Activated B cell treated with CpG ODN at 0.5 μM for 24 hours (primary cell): ENCODE measurements around the gene STEAP2. TPM values are rescaled to one million over a fixed set of nuclear protein-coding genes. Genes with fewer than 3 reads are reported as not detected.

Experiments used
- ATAC-seq: fragments of 200-7000 bp; cut with Tn5 transposase; one replicate; pipeline ENCODE4 v1.10.0; 2021; ENCODE audit warnings: low read depth, mild to moderate bottlenecking, moderate library complexity
- CTCF ChIA-PET: fragments of 350-600 bp; sonication (Branson Sonifier 250); formaldehyde crosslinking; loops from one replicate; lab custom pipeline; 2021; ENCODE audit warnings: antibody characterized with exemption; lab: Charles Lee
- POLR2A ChIA-PET: fragments of 350-600 bp; sonication (Branson Sonifier 250); formaldehyde crosslinking; loops from one replicate; lab custom pipeline; 2021; ENCODE audit warnings: antibody characterized with exemption; lab: Charles Lee
- DNase-seq: peaks from one replicate; pipeline ENCODE4 v3.0.0; 2022
- H3K27ac Mint-ChIP-seq: one replicate; pipeline ENCODE4 v1.8.0; 2020; ENCODE audit warnings: mixed read lengths
- H3K27me3 Mint-ChIP-seq: one replicate; pipeline ENCODE4 v1.8.0; 2021; ENCODE audit warnings: mixed read lengths
- H3K36me3 Mint-ChIP-seq: one replicate; pipeline ENCODE4 v1.8.0; 2021; ENCODE audit warnings: low read depth, mixed read lengths
- H3K4me1 Mint-ChIP-seq: one replicate; pipeline ENCODE4 v1.8.0; 2021; ENCODE audit warnings: mixed read lengths
- H3K4me3 Mint-ChIP-seq: one replicate; pipeline ENCODE4 v1.8.0; 2020; ENCODE audit warnings: mild to moderate bottlenecking, mixed read lengths
- H3K9me3 Mint-ChIP-seq: one replicate; pipeline ENCODE4 v1.8.0; 2020; ENCODE audit warnings: mixed read lengths
- CTCF ChIP-seq: fragments of 200-600 bp; IDR thresholded peaks from one replicate; pipeline ENCODE4 v1.8.0; 2022; ENCODE audit warnings: antibody characterized with exemption, mild to moderate bottlenecking
- intact Hi-C: fragments of 100-400 bp; cut with micrococcal nuclease; formaldehyde crosslinking; loops from one replicate; pipeline ENCODE4 v1.15.1; 2024
- total RNA-seq: library from RNA; stranded (reverse); gene quantifications from 2 replicates; pipeline ENCODE4 v1.2.3, GENCODE V29; 2022

STEAP2 gene
- total RNA-seq, 1 donor from 2014 or later: not detected

- peaks cover 37% of the 10 kb centered on the region for H3K27me3 Mint-ChIP-seq
- H3K4me3 Mint-ChIP-seq: peak overlapping the region; percentile 87
- peaks cover 29% of the 10 kb centered on the region for H3K4me1 Mint-ChIP-seq
- CTCF ChIA-PET: no interaction called here
- no peak for DNase-seq
- POLR2A ChIA-PET: no interaction called here
- no peaks in the 10 kb centered on the region for H3K9me3 Mint-ChIP-seq
- intact Hi-C loops: loop anchor here (2.0 to 10.0 kb wide), 3 partner anchors 66 to 1020 kb away; partner anchors contain the start of genes CDK14 and FZD1
- H3K36me3 Mint-ChIP-seq: peaks cover 2% of the 10 kb centered on the region
- TF ChIP-seq CTCF: no peak
- H3K27ac Mint-ChIP-seq: no peak overlapping the region
- no peak for ATAC-seq
Measured at GRCh38 chr7:90244565-90244908, 33.0 kb downstream of the STEAP2 start.

- intact Hi-C loops: loop anchor here (1.0 to 10.0 kb wide), 6 partner anchors 66 to 1020 kb away; partner anchors contain the start of genes CDK14, CLDN12, FZD1 and GTPBP10
- TF ChIP-seq CTCF: no peak
- no peaks in the 10 kb centered on the region for H3K9me3 Mint-ChIP-seq
- H3K4me3 Mint-ChIP-seq: peak within 1 kb of the TSS; percentile 87
- ATAC-seq (peak; percentile 89), DNase-seq (peak; percentile 82)
- H3K27ac Mint-ChIP-seq: peak within 1 kb of the TSS; percentile 3
- ChIA-PET POLR2A (no interaction called here), CTCF (interaction anchor here (1.0 kb wide), 1 partner anchor 18 kb away, joined by 3 read pairs; no protein-coding TSS in a partner anchor)
- peaks cover 2% of the 10 kb centered on the region for H3K36me3 Mint-ChIP-seq
- H3K27me3 Mint-ChIP-seq: peaks cover 37% of the 10 kb centered on the region
- H3K4me1 Mint-ChIP-seq: peaks cover 29% of the 10 kb centered on the region
Measured at GRCh38 chr7:90244909-90245851, 33.6 kb downstream of the STEAP2 start, which contains the start of gene CFAP69. TSS of gene CFAP69 (plus strand) at chr7:90245174. CDS start at chr7:90245425, 251 bp downstream.

GRCh38 chr7:90246171-90246570 is 34.6 kb downstream of the STEAP2 start:
- peak overlapping the region; percentile 87 for H3K4me3 Mint-ChIP-seq
- ATAC-seq (no peak), DNase-seq (no peak)
- peaks cover 43% of the 10 kb centered on the region for H3K27me3 Mint-ChIP-seq
- no peak overlapping the region for H3K27ac Mint-ChIP-seq
- H3K36me3 Mint-ChIP-seq: peaks cover 2% of the 10 kb centered on the region
- CTCF ChIA-PET: interaction anchor here (1.0 kb wide), 1 partner anchor 17 kb away, joined by 3 read pairs; no protein-coding TSS in a partner anchor
- no peak for TF ChIP-seq CTCF
- no peaks in the 10 kb centered on the region for H3K9me3 Mint-ChIP-seq
- intact Hi-C loops: loop anchor here (5.0 to 10.0 kb wide), 3 partner anchors 94 to 1019 kb away; partner anchors contain the start of genes CDK14, FZD1 and STEAP1
- H3K4me1 Mint-ChIP-seq: peaks cover 29% of the 10 kb centered on the region
- POLR2A ChIA-PET: no interaction called here

- POLR2A ChIA-PET: no interaction called here
- H3K36me3 Mint-ChIP-seq: peaks cover 2% of the 10 kb centered on the region
- no peak overlapping the region for H3K27ac Mint-ChIP-seq
- DNase-seq: no peak
- CTCF ChIA-PET: no interaction called here
- no peak for TF ChIP-seq CTCF
- H3K9me3 Mint-ChIP-seq: no peaks in the 10 kb centered on the region
- intact Hi-C loops: loop anchor here (5.0 to 10.0 kb wide), 3 partner anchors 96 to 1016 kb away; partner anchors contain the start of genes CDK14, FZD1 and STEAP1
- H3K4me1 Mint-ChIP-seq: peaks cover 23% of the 10 kb centered on the region
- no peak overlapping the region for H3K4me3 Mint-ChIP-seq
- peaks cover 35% of the 10 kb centered on the region for H3K27me3 Mint-ChIP-seq
- no peak for ATAC-seq
Measured at GRCh38 chr7:90248706-90249105, 37.2 kb downstream of the STEAP2 start.
